Retina (tissue), 1 donor: ENCODE data around the gene SLC12A4.
A peak's percentile ranks its signal among the peaks of the same experiment; 100 is the strongest.
"Not testable (repeated sequence)": the region's sequence is repeated elsewhere in the genome, so short reads cannot be mapped to it uniquely, and the experiment has no call there.

Experiments
- DNase-seq: peaks from one replicate; pipeline ENCODE4 v3.0.0-alpha.2; 2016

SLC12A4 gene

GRCh38 chr16:67987460-67988160 is 19.2 kb upstream of the SLC12A4 start:
- DNase-seq: no peak

- DNase-seq: no peak
These were observed 18.5 kb upstream of the SLC12A4 start for GRCh38 chr16:67986949-67987348.

GRCh38 chr16:67982011-67982696 is 13.7 kb upstream of the SLC12A4 start:
- no peak for DNase-seq

GRCh38 chr16:67979955-67980678 is 11.7 kb upstream of the SLC12A4 start, which contains the start of gene DPEP3:
Gene DPEP3 (minus strand): TSS chr16:67980499. CDS start chr16:67980380, 119 bp downstream.
- DNase-seq: no peak

- no peak for DNase-seq
These were observed 9.2 kb upstream of the SLC12A4 start for GRCh38 chr16:67977469-67978227.

GRCh38 chr16:67977005-67977404 is 8.6 kb upstream of the SLC12A4 start:
- no peak for DNase-seq

GRCh38 chr16:67976205-67976604 is 7.8 kb upstream of the SLC12A4 start:
- no peak for DNase-seq

- DNase-seq: no peak
These were observed 7.1 kb upstream of the SLC12A4 start for GRCh38 chr16:67975321-67976105.

- DNase-seq: not testable (repeated sequence)
These were observed 3.8 kb upstream of the SLC12A4 start for GRCh38 chr16:67972285-67972684.

DNA sequence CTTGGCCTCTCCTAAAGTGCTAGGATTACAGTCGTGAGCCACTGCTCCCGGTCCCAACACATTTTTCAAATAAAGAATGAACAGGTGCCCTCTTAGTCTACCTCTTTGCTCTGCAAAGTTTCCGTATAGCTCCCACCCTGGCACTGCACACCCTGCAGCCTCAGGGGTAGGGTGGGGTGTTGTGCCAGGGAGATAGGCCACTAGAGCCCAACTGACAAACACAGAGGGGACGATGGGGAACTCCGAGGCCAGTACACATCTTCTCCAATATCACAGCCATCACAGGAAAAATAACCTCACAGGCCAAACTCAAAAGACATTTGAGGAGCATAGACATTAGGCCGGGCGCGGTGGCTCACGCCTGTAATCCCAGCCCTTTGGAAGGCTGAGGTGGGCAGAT is 2.7 kb upstream of the SLC12A4 start:
- DNase-seq: no peak

DNA sequence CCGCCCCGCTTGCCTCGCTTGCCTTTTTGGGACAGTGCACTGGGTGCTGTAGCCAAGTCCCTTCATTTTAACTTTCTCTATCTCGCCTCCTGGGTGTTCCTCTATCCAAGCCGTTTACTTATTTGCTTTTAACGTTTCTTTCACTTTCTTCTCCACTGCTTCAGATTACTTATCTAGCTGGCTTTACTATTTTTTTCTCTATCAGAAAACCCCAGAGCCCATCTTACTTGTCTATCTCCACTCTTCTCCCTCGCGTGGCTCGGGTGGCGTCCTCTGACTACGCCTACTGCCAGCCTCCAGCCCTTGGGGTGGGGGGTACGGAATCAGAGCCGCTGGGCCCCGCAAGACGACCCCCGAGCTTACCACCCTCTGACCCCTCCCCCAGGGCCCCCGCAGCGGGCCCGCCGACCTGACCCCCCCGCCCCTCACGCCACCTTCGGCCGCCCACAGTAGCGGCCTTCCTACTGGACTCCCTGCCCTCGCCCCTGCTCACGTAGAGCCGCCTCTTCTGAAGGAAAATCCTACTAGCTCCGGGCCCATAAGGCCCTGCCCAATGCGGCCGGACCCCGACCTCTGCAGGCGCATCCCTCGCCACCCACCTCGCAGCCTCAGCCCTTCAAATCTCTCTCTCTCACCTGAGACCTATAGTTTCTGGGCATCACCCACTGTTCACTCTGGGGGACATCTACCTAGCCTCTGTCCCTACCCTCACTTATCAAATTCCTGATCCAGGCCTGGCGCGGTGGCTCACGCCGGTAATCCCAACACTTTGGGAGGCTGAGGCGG is 1.0 kb upstream of the SLC12A4 start:
- no peak for DNase-seq

GRCh38 chr16:67967958-67968399 is 458 bp downstream of the SLC12A4 start:
- peak; percentile 58 for DNase-seq

DNA sequence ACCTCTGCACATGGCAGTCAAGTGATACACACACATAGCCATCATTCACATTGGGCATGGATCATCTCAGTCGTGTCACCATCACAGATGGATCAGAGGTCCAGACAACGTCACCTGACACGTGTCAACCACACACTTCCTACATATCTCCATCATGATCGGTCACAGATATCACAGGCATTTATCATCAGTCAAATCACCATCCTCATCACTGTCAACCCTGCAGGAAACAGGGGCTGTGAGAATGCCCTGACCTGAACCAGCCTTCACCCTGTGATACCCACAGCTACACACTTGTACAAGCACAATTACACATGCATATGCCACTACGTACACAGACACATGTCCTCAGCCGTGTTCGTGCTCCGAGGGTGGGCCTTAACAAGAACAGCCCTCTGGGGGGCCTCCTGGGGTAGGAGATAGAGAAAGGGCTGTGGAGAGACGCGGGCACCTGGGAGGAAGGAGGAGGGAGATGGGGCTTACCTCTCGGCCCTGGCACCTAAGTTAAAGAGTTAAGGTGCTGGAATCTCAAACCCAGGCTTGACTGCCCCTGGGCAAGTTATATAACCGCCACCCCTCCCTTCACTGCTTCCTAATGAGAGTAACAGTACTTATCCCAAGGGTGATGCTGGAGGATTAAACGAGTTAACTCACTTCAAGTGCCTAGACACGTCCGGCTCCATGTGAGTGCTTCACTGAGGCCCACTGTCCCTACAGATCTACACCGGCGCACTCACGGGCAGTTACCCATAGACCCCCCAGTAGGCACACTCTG is 1.1 kb downstream of the SLC12A4 start:
- DNase-seq: no peak

DNA sequence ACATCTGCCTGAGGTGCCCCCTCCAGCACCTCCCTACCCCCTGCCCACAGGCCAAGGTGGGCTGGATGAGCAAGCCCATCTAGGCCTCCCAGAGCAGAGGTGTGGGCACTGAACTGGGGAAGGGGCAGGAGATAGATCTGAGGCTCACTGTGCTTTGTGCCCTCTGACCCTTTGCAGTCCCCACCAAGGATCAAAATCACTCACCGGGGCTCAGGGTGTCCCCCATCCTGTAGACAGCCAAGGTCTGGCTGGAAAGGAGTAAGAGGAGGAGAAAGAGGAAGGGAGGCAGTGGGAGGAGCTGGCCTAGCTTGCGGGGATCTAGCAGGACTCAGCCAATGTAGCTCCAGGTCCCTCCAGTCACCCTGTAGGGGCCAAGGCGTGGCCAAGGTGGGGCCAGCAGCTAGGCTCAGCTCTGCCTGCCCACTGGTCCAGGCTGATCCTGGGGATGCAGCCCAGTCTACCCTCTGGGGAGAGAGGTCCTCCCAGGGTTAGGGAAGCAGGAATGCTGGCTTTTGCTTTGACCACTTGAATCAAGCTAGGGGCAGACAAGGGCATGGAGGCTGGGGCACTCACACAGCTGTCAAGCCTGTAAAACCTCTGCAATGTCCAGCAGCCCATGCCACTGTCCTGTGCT is 1.8 kb downstream of the SLC12A4 start:
- no peak for DNase-seq

- DNase-seq: no peak
These were observed 2.5 kb downstream of the SLC12A4 start for GRCh38 chr16:67965668-67966548.

DNA sequence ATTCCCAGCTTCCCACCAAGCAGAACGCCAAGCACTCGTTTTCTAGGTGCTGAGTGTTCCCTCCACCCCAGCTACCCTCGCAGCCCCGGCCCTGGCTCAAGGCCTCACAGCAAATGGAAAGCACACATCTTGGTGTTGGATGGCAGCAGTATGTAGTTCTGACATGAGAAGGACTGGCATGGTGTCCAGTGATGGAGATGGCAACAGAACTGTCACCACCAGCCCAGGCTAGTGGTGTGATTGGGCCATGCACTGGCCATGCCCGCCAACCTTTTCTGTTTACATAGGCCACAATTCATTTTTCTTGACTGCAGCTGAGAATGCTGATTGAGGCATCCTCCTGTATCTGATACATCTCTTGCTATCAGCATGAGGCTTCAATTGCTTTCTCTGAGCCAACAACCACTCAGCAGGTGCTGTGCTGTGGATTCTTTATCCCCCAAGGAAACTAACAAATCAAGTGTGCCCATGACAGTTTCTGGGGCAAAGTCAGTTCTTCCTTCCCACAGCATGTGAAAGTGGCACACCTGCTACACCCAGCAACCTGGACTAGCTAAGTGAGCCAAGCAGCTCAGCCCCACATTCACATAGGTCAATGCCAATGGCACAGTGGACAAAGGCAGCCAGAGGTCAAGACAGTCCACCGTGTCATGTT is 3.8 kb downstream of the SLC12A4 start:
- DNase-seq: no peak

DNA sequence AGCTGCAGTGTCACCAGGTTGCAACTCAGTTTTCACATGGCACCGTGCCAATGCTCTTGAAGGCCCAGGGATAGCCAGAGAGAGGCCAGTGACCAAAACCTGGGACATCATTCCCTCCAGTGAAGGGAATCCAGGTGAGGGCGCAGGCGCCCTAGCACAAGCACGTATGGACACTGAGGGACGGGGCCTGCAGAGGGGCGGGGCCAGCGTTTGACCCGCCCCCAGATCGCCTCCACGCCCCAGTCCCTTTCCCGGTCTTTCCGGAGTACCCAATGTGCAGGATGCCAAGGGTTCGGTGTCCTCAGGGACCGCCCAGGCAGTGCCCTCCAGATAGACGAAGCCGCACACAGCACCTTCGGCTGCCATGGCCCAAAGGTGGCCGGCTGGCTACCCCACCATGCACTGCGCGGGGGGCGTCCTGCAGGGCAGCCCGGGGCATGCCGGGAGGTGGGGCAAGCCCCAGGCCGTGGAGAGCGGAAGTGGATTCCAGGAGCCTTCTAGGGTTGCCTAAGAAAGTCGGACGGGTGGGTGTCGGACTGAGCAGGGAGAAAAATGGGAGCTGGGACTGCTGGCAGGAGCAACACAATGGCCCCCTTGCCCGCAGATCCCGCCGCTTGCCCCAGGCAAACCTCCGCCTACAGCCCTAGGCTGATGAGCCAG is 4.6 kb downstream of the SLC12A4 start:
- peak; percentile 25 for DNase-seq

- DNase-seq: no peak
These were observed 5.2 kb downstream of the SLC12A4 start for GRCh38 chr16:67963292-67963661.
